ENCODE results near the gene MACROD2.

- TF ChIP-seq POLR2A (IDR thresholded peaks at IDR 0.05; ENCODE audit: low read depth, low read length) (no peak), FOS (IDR thresholded peaks at IDR 0.05; ENCODE audit: low read depth, low read length) (no peak), BHLHE40 (IDR thresholded peaks at IDR 0.05; ENCODE audit: low read depth, low read length) (no peak), MAFK (IDR thresholded peaks at IDR 0.05; ENCODE audit: low read depth, low read length) (no peak), MAZ (IDR thresholded peaks at IDR 0.05; ENCODE audit: borderline replicate concordance, low read depth, low read length) (no peak), SMC3 (IDR thresholded peaks at IDR 0.05; ENCODE audit: low read depth, low read length) (no peak), CEBPB (IDR thresholded peaks at IDR 0.05; ENCODE audit: low read depth, low read length) (no peak)
- TF ChIP-seq, protein P1, sequence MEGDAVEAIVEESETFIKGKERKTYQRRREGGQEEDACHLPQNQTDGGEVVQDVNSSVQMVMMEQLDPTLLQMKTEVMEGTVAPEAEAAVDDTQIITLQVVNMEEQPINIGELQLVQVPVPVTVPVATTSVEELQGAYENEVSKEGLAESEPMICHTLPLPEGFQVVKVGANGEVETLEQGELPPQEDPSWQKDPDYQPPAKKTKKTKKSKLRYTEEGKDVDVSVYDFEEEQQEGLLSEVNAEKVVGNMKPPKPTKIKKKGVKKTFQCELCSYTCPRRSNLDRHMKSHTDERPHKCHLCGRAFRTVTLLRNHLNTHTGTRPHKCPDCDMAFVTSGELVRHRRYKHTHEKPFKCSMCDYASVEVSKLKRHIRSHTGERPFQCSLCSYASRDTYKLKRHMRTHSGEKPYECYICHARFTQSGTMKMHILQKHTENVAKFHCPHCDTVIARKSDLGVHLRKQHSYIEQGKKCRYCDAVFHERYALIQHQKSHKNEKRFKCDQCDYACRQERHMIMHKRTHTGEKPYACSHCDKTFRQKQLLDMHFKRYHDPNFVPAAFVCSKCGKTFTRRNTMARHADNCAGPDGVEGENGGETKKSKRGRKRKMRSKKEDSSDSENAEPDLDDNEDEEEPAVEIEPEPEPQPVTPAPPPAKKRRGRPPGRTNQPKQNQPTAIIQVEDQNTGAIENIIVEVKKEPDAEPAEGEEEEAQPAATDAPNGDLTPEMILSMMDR (conservative IDR thresholded peaks at IDR 0.05; ENCODE audit: low read depth, low read length): no peak
- TF ChIP-seq, protein P2, sequence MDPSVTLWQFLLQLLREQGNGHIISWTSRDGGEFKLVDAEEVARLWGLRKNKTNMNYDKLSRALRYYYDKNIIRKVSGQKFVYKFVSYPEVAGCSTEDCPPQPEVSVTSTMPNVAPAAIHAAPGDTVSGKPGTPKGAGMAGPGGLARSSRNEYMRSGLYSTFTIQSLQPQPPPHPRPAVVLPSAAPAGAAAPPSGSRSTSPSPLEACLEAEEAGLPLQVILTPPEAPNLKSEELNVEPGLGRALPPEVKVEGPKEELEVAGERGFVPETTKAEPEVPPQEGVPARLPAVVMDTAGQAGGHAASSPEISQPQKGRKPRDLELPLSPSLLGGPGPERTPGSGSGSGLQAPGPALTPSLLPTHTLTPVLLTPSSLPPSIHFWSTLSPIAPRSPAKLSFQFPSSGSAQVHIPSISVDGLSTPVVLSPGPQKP (IDR thresholded peaks at IDR 0.05; ENCODE audit: borderline replicate concordance, low read depth, low read length): no peak
Measured at GRCh38 chr20:14117768-14118167, 122.5 kb downstream of the MACROD2 start.

All from IMR-90 (cell line).